GM18517 (cell line): ENCODE measurements around the gene PPEF2.

Experiments
- ATAC-seq: cut with Tn5 transposase; IDR thresholded peaks from one replicate; pipeline ENCODE4 v1.9.1; 2021; ENCODE audit warnings: mild to moderate bottlenecking, moderate library complexity; ENCODE audit not compliant: unreplicated experiment

The PPEF2 gene

GRCh38 chr4:75834095-75834771 lies 68.0 kb downstream of the PPEF2 start:
- no peak for ATAC-seq

- ATAC-seq = no peak
Measured at GRCh38 chr4:75831856-75832405, 70.3 kb downstream of the PPEF2 start.

- ATAC-seq = no peak
Measured at GRCh38 chr4:75830906-75831305, 71.3 kb downstream of the PPEF2 start.

GRCh38 chr4:75823812-75824211 lies 78.4 kb downstream of the PPEF2 start:
- no peak for ATAC-seq

GRCh38 chr4:75822416-75822815 lies 79.8 kb downstream of the PPEF2 start:
- ATAC-seq = no peak

GRCh38 chr4:75821966-75822365 lies 80.3 kb downstream of the PPEF2 start:
- no peak for ATAC-seq

- ATAC-seq = no peak
Measured at GRCh38 chr4:75821216-75821615, 81.0 kb downstream of the PPEF2 start.

GRCh38 chr4:75820676-75821075 lies 81.6 kb downstream of the PPEF2 start:
- ATAC-seq = no peak

- ATAC-seq = no peak
Measured at GRCh38 chr4:75820197-75820596, 82.1 kb downstream of the PPEF2 start.

- no peak for ATAC-seq
Measured at GRCh38 chr4:75819121-75819520, 83.1 kb downstream of the PPEF2 start.

- ATAC-seq = no peak
Measured at GRCh38 chr4:75817901-75818300, 84.4 kb downstream of the PPEF2 start.
